ENCODE results near the gene ASCC3.

ASCC3 gene

GRCh38 chr6:100633096-100633777 lies 247.9 kb downstream of the ASCC3 start:
- no peak for FAIRE-seq

GRCh38 chr6:100630536-100630935 lies 250.6 kb downstream of the ASCC3 start:
- no peak for FAIRE-seq

GRCh38 chr6:100627911-100628758 lies 253.0 kb downstream of the ASCC3 start:
- FAIRE-seq: no peak

- FAIRE-seq: no peak
These were observed 254.4 kb downstream of the ASCC3 start for GRCh38 chr6:100626721-100627120.

- peak; percentile 75 for FAIRE-seq
These were observed 258.0 kb downstream of the ASCC3 start for GRCh38 chr6:100622907-100623692.

- no peak for FAIRE-seq
These were observed 260.9 kb downstream of the ASCC3 start for GRCh38 chr6:100620085-100620840.

- no peak for FAIRE-seq
These were observed 262.8 kb downstream of the ASCC3 start for GRCh38 chr6:100618351-100618671.

- no peak for FAIRE-seq
These were observed 263.3 kb downstream of the ASCC3 start for GRCh38 chr6:100617633-100618350.

- no peak for FAIRE-seq
These were observed 266.2 kb downstream of the ASCC3 start for GRCh38 chr6:100614933-100615332.

GRCh38 chr6:100614386-100614785 lies 266.7 kb downstream of the ASCC3 start:
- peak; percentile 24 for FAIRE-seq

GRCh38 chr6:100613656-100614055 lies 267.5 kb downstream of the ASCC3 start:
- no peak for FAIRE-seq

GRCh38 chr6:100612094-100612493 lies 269.0 kb downstream of the ASCC3 start:
- FAIRE-seq: no peak

- no peak for FAIRE-seq
These were observed 281.9 kb downstream of the ASCC3 start for GRCh38 chr6:100599088-100599770.

GRCh38 chr6:100595456-100595855 lies 285.7 kb downstream of the ASCC3 start:
- no peak for FAIRE-seq

- no peak for FAIRE-seq
These were observed 287.6 kb downstream of the ASCC3 start for GRCh38 chr6:100593522-100593921.

GRCh38 chr6:100592929-100593328 lies 288.2 kb downstream of the ASCC3 start:
- FAIRE-seq: no peak

GRCh38 chr6:100577425-100577824 lies 303.7 kb downstream of the ASCC3 start:
- no peak for FAIRE-seq

- FAIRE-seq: no peak
These were observed 305.2 kb downstream of the ASCC3 start for GRCh38 chr6:100575921-100576320.

GRCh38 chr6:100574836-100575235 lies 306.3 kb downstream of the ASCC3 start:
- no peak for FAIRE-seq

- FAIRE-seq: no peak
These were observed 308.0 kb downstream of the ASCC3 start for GRCh38 chr6:100573166-100573565.

GRCh38 chr6:100568255-100568654 lies 312.9 kb downstream of the ASCC3 start:
- no peak for FAIRE-seq

Measured in colon (tissue), 2 donors.